HepG2 (cell line): ENCODE results near the gene MPG. TPM values are rescaled to one million over a fixed set of nuclear protein-coding genes. Genes with fewer than 3 reads are reported as not detected.

Source experiments
- ATAC-seq: fragments of 200-7000 bp; cut with Tn5 transposase; 3 replicates; pipeline ENCODE4 v1.9.1; 2020; ENCODE audit warnings: mild to moderate bottlenecking, moderate library complexity
- BruUV-seq: library from RNA; stranded (reverse); fragments of 400-500 nt; replicated peaks from 2 replicates; lab custom pipeline; 2021; lab: Mats Ljungman, UMichigan
- CTCF ChIA-PET: fragments of 300-600 bp; formaldehyde crosslinking; extraction: SDS; loops from one replicate; lab custom pipeline; 2021; ENCODE audit warnings: low total read pairs, inconsistent platforms, low intra/inter-chr PET ratio; lab: Yijun Ruan, JAX
- POLR2A ChIA-PET: fragments of 350-600 bp; sonication (Branson Sonifier 250); formaldehyde crosslinking; loops from one replicate; lab custom pipeline; 2020; ENCODE audit warnings: antibody characterized with exemption, inconsistent platforms; lab: Yijun Ruan, JAX
- DNase-seq: peaks from one replicate; pipeline ENCODE4 v3.0.0-alpha.2; 2015; ENCODE audit warnings: low spot score
- FAIRE-seq: peaks from 3 replicates; lab custom pipeline; 2011; peaks lifted over from hg19 to GRCh38; lab: Jason Lieb, UNC
- H2AFZ ChIP-seq: one replicate; pipeline ENCODE4 v1.6.1; 2011; ENCODE audit warnings: low read length, inconsistent platforms
- H3K27ac ChIP-seq: fragments of 300-600 bp; 3 replicates; pipeline ENCODE4 v1.8.0; 2011; ENCODE audit warnings: mixed run types, mild to moderate bottlenecking, mixed read lengths, low read length, inconsistent platforms; ENCODE audit not compliant: insufficient read depth; ENCODE audit errors: extremely low read length
- H3K27me3 ChIP-seq, 2 experiments: fragments of 200-600 bp in 1 of 2; 2 replicates in 1 of 2; 3 replicates in 1 of 2; pipeline versions ENCODE4 v1.6.0 to v1.8.0; 2011; ENCODE audit warnings: low read length in 2 of 2, mild to moderate bottlenecking in 2 of 2, moderate library complexity in 2 of 2, inconsistent platforms in 1 of 2; ENCODE audit not compliant: insufficient read depth in 2 of 2, control insufficient read depth in 1 of 2
- H3K36me3 ChIP-seq, 2 experiments: fragments of 200-600 bp in 1 of 2; replicated peaks in 1 of 2; 2 replicates in 1 of 2; 3 replicates in 1 of 2; pipeline versions ENCODE4 v1.5.1 to v1.8.0; 2011; ENCODE audit warnings: low read length in 2 of 2, inconsistent platforms in 1 of 2; ENCODE audit not compliant: insufficient read depth in 2 of 2, control insufficient read depth in 1 of 2
- H3K4me1 ChIP-seq: 2 replicates; pipeline ENCODE4 v1.5.1; 2012; ENCODE audit warnings: low read length, inconsistent platforms; ENCODE audit not compliant: insufficient read depth
- H3K4me2 ChIP-seq: 2 replicates; pipeline ENCODE4 v1.6.0; 2011; ENCODE audit warnings: low read depth, low read length, inconsistent platforms
- H3K4me3 ChIP-seq, 3 experiments: fragments of 200-600 bp in 1 of 3; sonication (generic), shearing (Covaris generic) in 1 of 3; replicated peaks in 1 of 3; 2 replicates each; pipeline ENCODE4 v1.5.1; 2011 to 2016; ENCODE audit warnings: low read length in 3 of 3, inconsistent platforms in 2 of 3, low read depth in 2 of 3, mild to moderate bottlenecking in 2 of 3, control low read depth in 1 of 3, mixed read lengths in 1 of 3; ENCODE audit not compliant: insufficient read depth in 1 of 3
- H3K79me2 ChIP-seq: one replicate; pipeline ENCODE4 v1.6.1; 2011; ENCODE audit warnings: low read length, inconsistent platforms; ENCODE audit not compliant: insufficient read depth
- H3K9ac ChIP-seq: 2 replicates; pipeline ENCODE4 v1.6.0; 2011; ENCODE audit warnings: mild to moderate bottlenecking, low read depth, low read length, inconsistent platforms; ENCODE audit not compliant: insufficient read depth
- H3K9me3 ChIP-seq: 2 replicates; pipeline ENCODE4 v1.5.1; 2012; ENCODE audit warnings: mild to moderate bottlenecking, low read length
- H4K20me1 ChIP-seq: 2 replicates; pipeline ENCODE4 v1.6.0; 2011; ENCODE audit warnings: inconsistent platforms, mild to moderate bottlenecking, low read length, moderate library complexity; ENCODE audit not compliant: insufficient read depth
- FOSL2 ChIP-seq: sonication (generic); formaldehyde crosslinking; IDR thresholded peaks from 2 replicates; pipeline ENCODE4 v1.4.0; 2020; ENCODE audit warnings: missing genetic modification reagents
- RXRA ChIP-seq: sonication (generic); formaldehyde crosslinking; IDR thresholded peaks from 2 replicates; pipeline ENCODE4 v1.5.1; 2020; ENCODE audit warnings: missing genetic modification reagents
- ZBTB20 ChIP-seq: sonication (generic); formaldehyde crosslinking; IDR thresholded peaks from 2 replicates; pipeline ENCODE4 v1.8.1; 2023; ENCODE audit warnings: missing genetic modification reagents, low read depth, mild to moderate bottlenecking, borderline replicate concordance
- ZFP36L2 ChIP-seq: sonication (generic); formaldehyde crosslinking; IDR thresholded peaks from 2 replicates; pipeline ENCODE4 v1.4.0; 2020; ENCODE audit warnings: missing genetic modification reagents
- ZNF3 ChIP-seq: IDR thresholded peaks from 2 replicates; pipeline ENCODE4 v1.7.0; 2017; ENCODE audit warnings: inconsistent platforms
- ZNF318 ChIP-seq: sonication (generic); formaldehyde crosslinking; IDR thresholded peaks from 2 replicates; pipeline ENCODE4 v1.4.0; 2020; ENCODE audit warnings: mild to moderate bottlenecking, missing genetic modification reagents
- ZNF460 ChIP-seq: sonication (generic); formaldehyde crosslinking; IDR thresholded peaks from 2 replicates; pipeline ENCODE4 v1.5.1; 2020; ENCODE audit warnings: missing genetic modification reagents, mild to moderate bottlenecking, borderline replicate concordance
- ZNF564 ChIP-seq: sonication (generic); formaldehyde crosslinking; IDR thresholded peaks from 2 replicates; pipeline ENCODE4 v1.8.1; 2023; ENCODE audit warnings: mild to moderate bottlenecking, missing genetic modification reagents
- ZNF674 ChIP-seq: sonication (generic); formaldehyde crosslinking; IDR thresholded peaks from 2 replicates; pipeline ENCODE4 v1.5.0; 2020; ENCODE audit warnings: low read depth, mild to moderate bottlenecking, missing genetic modification reagents
- WGBS: methylation state at CpG from one replicate; pipeline ENCODE4 v1.1.6; 2017; ENCODE audit warnings: low lambda C conversion rate; 5-methylcytosine and 5-hydroxymethylcytosine counted together
- in situ Hi-C: cut with HindIII; loops from 2 replicates; pipeline ENCODE4 v1.10.0; 2017; ENCODE audit warnings: low pct_unique_long_range_greater_than_20kb; ENCODE audit not compliant: extremely low pct_ligation_motif_present
- intact Hi-C: fragments of 100-400 bp; cut with micrococcal nuclease; formaldehyde crosslinking; loops from one replicate; pipeline ENCODE4 v1.10.0; 2022; ENCODE audit not compliant: unreplicated experiment
- polyA plus RNA-seq, 8 experiments: library from polyadenylated mRNA; depleted of rRNA in 3 of 8; stranded (reverse) in 7 of 8; unstranded in 1 of 8; fragments of >200 nt; fragmentation: Illumina TruSeq in 4 of 8; extraction: Trizol in 4 of 8; gene quantifications; 2 replicates each; pipeline versions ENCODE4 v1.2.1 to v1.2.3, GENCODE V29; 2011 to 2016; ENCODE audit warnings: low read depth in 4 of 8, missing spikeins in 1 of 8, mixed read lengths in 1 of 8; ENCODE audit not compliant: insufficient read depth in 1 of 8
- total RNA-seq, 5 experiments: library from RNA; depleted of rRNA; stranded (reverse); fragments of >200 nt; fragmentation: Illumina TruSeq; extraction: Trizol; gene quantifications; 2 replicates each; pipeline ENCODE4 v1.2.3, GENCODE V29; 2016; ENCODE audit warnings: low read depth in 1 of 5
- TF ChIP-seq, protein P1 (sequence below): sonication (generic); formaldehyde crosslinking; IDR thresholded peaks from 2 replicates; pipeline ENCODE4 v1.8.1; 2023; ENCODE audit warnings: missing genetic modification reagents, inconsistent platforms, borderline replicate concordance
- TF ChIP-seq, protein P2 (sequence below): IDR thresholded peaks from 2 replicates; pipeline ENCODE4 v1.6.1; 2016; ENCODE audit warnings: missing compliant biosample characterization, missing genetic modification reagents, borderline replicate concordance

Gene MPG
- total and polyA plus RNA-seq, 2 of the 13 experiments (the other 11 are each of a cell fraction or from before 2014, with no cell fraction given): 59.1 to 62.5 TPM

DNA sequence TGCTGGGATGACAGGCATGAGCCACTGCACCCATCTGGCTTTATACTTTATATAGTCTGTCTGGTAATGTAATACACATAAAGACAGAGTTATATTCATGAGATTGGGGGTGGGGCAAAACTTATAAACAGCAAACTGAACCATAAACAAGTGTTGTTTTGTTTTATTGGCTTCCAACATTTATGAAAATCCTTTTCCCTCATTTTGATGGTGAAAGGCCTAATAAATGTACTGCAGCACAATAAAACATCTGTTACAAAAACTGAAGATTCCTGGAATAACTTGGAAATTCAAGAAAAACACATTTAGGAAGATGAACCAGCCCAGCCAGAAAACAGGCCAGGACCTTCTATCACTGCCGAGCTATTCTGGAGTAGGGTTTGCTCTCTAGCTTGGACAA, 44.3 kb downstream of the MPG start:
- in situ Hi-C loops: no loop called here
- H3K36me3 ChIP-seq: peaks cover 2 to 17% of the 10 kb centered on the region in 2 experiments; a peak in 4 of 5 replicates
- no peak for ATAC-seq
- POLR2A ChIA-PET: no interaction called here
- FAIRE-seq: no peak
- no peaks in the 10 kb centered on the region for H3K4me1 ChIP-seq
- no peak overlapping the region for H3K9ac ChIP-seq
- H3K27me3 ChIP-seq: no peaks in the 10 kb centered on the region
- DNase-seq: no peak
- CTCF ChIA-PET: no interaction called here
- no peak overlapping the region for H3K27ac ChIP-seq
- no peaks in the 10 kb centered on the region for H3K9me3 ChIP-seq
- no peak overlapping the region for H3K4me3 ChIP-seq
- H2AFZ ChIP-seq: no peak overlapping the region
- H3K79me2 ChIP-seq: no peaks in the 10 kb centered on the region
- no peak for TF ChIP-seq FOSL2 (CRISPR knock-in tag)
- TF ChIP-seq ZNF460 (CRISPR knock-in tag): no peak
- no peak for TF ChIP-seq RXRA (CRISPR knock-in tag)
- no peak for TF ChIP-seq ZNF674 (CRISPR knock-in tag)
- no peak for TF ChIP-seq ZNF318
- no peak for TF ChIP-seq ZBTB20 (CRISPR knock-in tag)
- TF ChIP-seq, protein P1, sequence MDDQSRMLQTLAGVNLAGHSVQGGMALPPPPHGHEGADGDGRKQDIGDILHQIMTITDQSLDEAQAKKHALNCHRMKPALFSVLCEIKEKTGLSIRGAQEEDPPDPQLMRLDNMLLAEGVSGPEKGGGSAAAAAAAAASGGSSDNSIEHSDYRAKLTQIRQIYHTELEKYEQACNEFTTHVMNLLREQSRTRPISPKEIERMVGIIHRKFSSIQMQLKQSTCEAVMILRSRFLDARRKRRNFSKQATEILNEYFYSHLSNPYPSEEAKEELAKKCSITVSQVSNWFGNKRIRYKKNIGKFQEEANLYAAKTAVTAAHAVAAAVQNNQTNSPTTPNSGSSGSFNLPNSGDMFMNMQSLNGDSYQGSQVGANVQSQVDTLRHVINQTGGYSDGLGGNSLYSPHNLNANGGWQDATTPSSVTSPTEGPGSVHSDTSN: no peak
- TF ChIP-seq, protein P2, sequence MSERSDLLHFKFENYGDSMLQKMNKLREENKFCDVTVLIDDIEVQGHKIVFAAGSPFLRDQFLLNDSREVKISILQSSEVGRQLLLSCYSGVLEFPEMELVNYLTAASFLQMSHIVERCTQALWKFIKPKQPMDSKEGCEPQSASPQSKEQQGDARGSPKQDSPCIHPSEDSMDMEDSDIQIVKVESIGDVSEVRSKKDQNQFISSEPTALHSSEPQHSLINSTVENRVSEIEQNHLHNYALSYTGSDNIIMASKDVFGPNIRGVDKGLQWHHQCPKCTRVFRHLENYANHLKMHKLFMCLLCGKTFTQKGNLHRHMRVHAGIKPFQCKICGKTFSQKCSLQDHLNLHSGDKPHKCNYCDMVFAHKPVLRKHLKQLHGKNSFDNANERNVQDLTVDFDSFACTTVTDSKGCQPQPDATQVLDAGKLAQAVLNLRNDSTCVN (CRISPR knock-in tag): no peak
- TF ChIP-seq ZFP36L2: no peak
- no peak for TF ChIP-seq ZNF564 (CRISPR knock-in tag)
- no peak for TF ChIP-seq ZNF3 (CRISPR knock-in tag)
- TF ChIP-seq, all 625 proteins: peak for 0
- 100% methylated on average over 1 of the region's 1 CpG for WGBS
- H4K20me1 ChIP-seq: 0 out of 2 replicates have a peak, but pooled peaks cover 3% of the 10 kb centered on the region
- intact Hi-C loops: no loop called here
- BruUV-seq: no TSS peak
- H3K4me2 ChIP-seq: no peak overlapping the region
